Suprapubic skin (tissue), 3 donors: ENCODE data around the gene PHF23.

ENCODE experiments used
- POLR2A ChIP-seq, 2 donors: fragments of 450-650 bp; IDR thresholded peaks; one replicate each; pipeline ENCODE4 v1.6.1; 2017; ENCODE audit warnings: antibody characterized with exemption in 2 of 2, mild to moderate bottlenecking in 2 of 2, moderate library complexity in 2 of 2
- TF ChIP-seq, protein P1 (sequence below), 2 donors: fragments of 200-600 bp in 1 of 2; fragments of 450-650 bp in 1 of 2; sonication (generic) in 1 of 2; IDR thresholded peaks; one replicate each; pipeline ENCODE4 v1.5.1; 2016 to 2019; ENCODE audit warnings: antibody characterized with exemption in 2 of 2, mild to moderate bottlenecking in 1 of 2, moderate library complexity in 1 of 2

DNA sequence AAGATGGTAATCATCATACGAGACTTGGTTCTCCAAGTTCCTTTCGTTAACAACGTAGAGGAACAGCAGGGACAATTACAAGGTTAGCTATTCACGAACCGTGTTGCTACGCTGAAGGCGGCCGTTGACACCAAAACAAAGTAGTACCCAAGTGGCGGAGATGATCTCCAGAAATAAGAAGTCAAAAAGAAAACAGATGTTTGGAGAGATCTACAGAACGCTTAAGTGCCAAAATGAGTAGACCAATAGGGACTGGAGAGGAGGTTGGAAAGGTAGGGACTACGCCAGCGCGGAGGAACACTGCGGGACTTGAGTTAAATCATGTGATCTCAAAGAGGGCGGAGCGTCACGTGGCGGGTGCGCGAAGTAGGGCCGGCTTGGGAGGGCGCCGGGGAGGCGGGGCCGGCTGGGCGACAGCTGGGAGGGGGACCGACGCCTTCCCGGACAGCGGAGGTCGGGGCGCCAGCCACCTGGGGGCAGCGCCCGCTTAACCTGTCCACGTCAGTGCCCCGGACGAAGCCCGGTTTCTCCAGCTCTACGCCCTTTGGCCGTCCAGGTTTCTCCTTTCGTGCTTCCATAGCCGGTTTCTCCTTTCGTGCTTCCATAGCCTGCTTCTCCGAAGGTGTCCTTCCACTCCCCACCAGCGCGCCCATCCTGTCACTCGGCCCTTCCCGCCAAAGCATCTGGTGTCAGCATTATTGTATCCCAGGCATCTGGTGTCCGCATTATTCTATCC, 3.6 kb upstream of the PHF23 start:
- peak in 1 of 2 donors; percentile 50 for TF ChIP-seq POLR2A (IDR thresholded peaks at IDR 0.05)
- TF ChIP-seq, protein P1, sequence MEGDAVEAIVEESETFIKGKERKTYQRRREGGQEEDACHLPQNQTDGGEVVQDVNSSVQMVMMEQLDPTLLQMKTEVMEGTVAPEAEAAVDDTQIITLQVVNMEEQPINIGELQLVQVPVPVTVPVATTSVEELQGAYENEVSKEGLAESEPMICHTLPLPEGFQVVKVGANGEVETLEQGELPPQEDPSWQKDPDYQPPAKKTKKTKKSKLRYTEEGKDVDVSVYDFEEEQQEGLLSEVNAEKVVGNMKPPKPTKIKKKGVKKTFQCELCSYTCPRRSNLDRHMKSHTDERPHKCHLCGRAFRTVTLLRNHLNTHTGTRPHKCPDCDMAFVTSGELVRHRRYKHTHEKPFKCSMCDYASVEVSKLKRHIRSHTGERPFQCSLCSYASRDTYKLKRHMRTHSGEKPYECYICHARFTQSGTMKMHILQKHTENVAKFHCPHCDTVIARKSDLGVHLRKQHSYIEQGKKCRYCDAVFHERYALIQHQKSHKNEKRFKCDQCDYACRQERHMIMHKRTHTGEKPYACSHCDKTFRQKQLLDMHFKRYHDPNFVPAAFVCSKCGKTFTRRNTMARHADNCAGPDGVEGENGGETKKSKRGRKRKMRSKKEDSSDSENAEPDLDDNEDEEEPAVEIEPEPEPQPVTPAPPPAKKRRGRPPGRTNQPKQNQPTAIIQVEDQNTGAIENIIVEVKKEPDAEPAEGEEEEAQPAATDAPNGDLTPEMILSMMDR (IDR thresholded peaks at IDR 0.05), result no peak
